Fibroblast of pulmonary artery (primary cell): ENCODE measurements around the gene KHSRP.

Experiments
- DNase-seq: peaks from one replicate; pipeline ENCODE4 v3.0.0-alpha.2; 2010; ENCODE audit warnings: low read depth
- H3K4me3 ChIP-seq: replicated peaks from 2 replicates; pipeline ENCODE4 v1.5.1; 2011; ENCODE audit warnings: low read depth, mild to moderate bottlenecking, control low read depth, low read length, moderate library complexity
- TF ChIP-seq, protein P1 (sequence below): IDR thresholded peaks from 2 replicates; pipeline ENCODE4 v1.5.1; 2011; ENCODE audit warnings: mild to moderate bottlenecking, control low read depth, low read length, inconsistent platforms; ENCODE audit errors: missing control alignments

Gene KHSRP

DNA sequence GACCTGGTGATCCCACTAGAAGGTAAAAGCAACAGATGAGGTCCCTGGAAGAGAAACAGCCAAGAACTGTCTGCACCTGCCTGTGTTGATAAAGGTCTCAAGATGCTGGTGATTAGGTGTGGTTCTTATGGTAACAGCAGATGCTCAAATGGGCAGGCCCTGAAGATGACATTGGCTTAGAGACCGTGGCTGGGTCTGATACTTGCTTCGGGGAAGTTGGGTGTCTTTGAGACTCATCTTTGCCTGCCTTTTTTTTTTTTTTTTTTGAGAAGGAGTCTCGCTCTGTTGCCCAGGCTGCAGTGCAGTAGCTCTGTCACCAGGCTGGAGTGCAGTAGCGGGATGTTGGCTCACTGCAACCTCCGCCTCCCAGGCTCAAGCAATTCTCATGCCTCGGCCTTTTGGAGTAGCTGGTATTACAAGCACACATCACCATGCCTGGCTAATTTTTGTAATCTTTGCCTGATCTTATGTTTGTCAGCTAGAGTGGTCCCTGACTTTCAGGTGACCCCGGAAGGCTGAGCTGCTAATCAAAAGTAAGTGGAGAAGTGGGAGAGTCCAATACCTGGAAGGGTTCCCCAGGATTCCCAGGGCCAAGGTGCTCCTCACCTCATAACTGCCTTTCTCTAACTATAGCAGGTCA is 27.1 kb upstream of the KHSRP start:
- no peak for DNase-seq
- TF ChIP-seq, protein P1, sequence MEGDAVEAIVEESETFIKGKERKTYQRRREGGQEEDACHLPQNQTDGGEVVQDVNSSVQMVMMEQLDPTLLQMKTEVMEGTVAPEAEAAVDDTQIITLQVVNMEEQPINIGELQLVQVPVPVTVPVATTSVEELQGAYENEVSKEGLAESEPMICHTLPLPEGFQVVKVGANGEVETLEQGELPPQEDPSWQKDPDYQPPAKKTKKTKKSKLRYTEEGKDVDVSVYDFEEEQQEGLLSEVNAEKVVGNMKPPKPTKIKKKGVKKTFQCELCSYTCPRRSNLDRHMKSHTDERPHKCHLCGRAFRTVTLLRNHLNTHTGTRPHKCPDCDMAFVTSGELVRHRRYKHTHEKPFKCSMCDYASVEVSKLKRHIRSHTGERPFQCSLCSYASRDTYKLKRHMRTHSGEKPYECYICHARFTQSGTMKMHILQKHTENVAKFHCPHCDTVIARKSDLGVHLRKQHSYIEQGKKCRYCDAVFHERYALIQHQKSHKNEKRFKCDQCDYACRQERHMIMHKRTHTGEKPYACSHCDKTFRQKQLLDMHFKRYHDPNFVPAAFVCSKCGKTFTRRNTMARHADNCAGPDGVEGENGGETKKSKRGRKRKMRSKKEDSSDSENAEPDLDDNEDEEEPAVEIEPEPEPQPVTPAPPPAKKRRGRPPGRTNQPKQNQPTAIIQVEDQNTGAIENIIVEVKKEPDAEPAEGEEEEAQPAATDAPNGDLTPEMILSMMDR: no peak

DNA sequence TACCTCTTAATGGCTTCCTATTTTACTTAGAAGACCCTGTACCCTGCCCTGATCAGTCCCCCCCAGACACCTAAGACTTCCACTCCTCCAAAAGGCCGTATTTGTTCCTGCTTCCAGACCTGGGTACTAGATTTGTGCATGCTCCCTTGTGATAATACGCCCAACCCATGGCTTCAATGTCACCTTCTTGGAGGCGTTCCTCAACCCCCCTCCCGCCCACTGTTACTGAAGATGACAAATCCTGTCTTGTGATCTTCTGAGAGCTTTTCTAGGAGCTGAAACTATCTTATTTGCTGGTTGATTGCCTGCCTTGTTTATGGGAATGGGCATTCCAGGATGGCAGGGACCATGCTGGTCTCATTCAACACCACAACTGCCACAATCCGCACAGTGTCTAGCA is 25.6 kb upstream of the KHSRP start:
- TF ChIP-seq, protein P1: no peak
- DNase-seq: no peak
- H3K4me3 ChIP-seq: no peak overlapping the region

More for the DNA sequence above, 27.1 kb upstream of the KHSRP start:
- no peak overlapping the region for H3K4me3 ChIP-seq

DNA sequence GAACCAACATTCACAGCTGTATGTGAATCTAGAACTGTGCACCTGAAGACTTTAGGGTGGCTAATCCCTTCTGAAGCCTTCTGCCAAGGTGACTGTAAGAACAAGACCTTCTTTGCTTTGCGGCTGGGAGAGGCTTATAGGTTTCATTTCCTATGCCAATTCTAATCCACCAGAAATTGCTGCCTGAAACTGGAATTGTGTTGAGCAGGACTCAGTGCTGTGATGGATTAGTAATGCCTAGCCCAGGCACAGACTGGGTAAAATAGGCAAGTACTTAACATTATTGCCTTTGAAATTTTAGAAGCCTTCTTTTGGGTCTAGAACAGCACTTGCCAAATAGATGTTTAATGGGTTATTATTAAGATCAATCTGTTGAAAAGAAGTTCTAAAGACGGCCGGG is 23.4 kb upstream of the KHSRP start:
- TF ChIP-seq, protein P1: no peak
- DNase-seq: no peak
- H3K4me3 ChIP-seq: no peak overlapping the region

DNA sequence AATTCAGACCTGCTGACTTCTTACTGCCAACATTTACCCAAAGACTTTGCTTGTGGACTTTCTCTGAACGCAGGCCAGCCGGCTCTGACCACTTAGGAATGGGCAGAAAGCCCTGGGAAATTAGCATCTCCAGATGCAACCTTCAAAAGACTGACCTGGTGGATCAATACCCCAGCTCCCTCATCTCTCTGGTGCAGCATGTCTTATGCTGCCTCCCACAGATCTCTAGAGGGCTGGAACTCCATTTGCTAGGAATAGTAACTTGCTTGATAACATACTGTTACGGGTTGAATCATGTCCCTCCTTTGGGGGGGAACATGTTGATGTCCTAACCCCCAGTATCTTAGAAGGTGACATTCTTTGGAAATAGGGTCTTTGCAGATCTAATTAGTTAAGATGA is 21.8 kb upstream of the KHSRP start:
- TF ChIP-seq, protein P1: no peak

DNA sequence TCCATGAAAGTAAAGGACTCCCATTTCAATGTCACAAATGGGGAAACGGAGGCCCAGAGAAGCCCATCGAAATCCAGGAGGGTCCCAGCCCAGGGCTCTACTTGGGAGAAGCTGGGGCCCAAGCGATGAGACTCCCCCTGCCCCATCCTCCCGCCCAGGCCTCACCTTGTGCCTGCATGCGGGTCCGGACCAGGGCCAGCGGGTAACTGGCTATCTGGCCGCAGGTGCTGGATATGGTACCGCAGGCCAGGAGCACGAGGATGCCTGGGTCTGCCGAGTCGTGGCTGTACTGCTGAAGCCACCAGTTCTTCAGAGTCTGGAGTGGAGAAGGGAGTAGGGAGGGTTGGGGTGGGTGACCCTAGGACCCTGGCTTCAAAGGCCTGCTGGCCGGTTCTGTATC is 19.4 kb upstream of the KHSRP start:
- H3K4me3 ChIP-seq: no peak overlapping the region
- TF ChIP-seq, protein P1: no peak
- DNase-seq: no peak

More for the DNA sequence above, 21.8 kb upstream of the KHSRP start:
- DNase-seq: no peak
- no peak overlapping the region for H3K4me3 ChIP-seq

DNA sequence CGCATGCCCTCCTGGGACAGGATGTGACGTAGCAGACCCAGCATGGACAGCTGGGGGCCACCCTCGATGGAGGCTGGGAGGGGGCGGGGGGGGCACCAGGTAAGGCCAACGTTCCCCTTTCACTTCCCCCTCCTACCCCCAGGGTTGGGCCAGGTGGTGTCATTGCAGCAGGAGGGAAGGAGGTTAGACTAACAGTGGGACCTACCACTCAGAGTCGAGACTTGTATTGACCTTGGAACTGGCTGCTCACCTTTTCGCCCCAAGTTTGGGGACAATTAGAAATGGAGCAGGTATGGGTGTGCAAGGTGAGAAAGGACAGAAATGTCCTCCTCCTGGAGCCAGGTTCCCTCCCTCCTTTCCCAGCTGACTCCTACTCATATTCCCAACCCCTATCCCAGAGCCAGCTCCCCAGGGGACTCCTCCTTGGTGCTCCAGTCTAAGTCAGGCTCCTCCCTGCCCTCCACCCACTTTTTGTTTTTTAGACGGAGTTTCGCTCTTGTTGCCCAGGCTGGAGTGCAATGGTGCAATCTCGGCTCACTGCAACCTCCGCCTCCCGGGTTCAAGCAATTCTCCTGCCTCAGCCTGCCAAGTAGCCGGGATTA is 17.6 kb upstream of the KHSRP start:
- no peak overlapping the region for H3K4me3 ChIP-seq
- DNase-seq: no peak
- TF ChIP-seq, protein P1: no peak

DNA sequence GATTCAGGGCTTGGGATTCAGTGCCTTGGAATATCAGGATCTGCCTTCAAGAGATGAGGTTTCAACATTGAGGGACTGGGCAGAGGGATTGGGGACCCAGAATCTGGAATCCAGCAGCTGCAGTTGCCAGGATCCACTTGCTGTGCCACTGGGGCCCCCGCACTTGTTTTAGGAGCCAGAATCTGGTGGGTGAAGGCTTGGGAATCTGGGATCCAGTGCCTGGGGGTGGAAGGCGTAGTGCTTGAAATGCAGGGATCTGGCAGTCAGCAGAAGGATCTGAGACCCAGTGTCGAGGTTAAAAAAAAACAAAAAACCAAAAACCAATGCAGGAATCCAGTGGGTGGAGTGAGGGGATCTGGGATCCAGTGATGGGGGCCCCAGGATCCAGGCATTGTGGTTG is 16.3 kb upstream of the KHSRP start:
- no peak overlapping the region for H3K4me3 ChIP-seq
- no peak for DNase-seq
- TF ChIP-seq, protein P1: no peak
